GM18907 (cell line): ENCODE data around the gene CSMD2.
"Not testable (repeated sequence)": the region's sequence is repeated elsewhere in the genome, so short reads cannot be mapped to it uniquely, and the experiment has no call there.

Source experiments
- ATAC-seq: cut with Tn5 transposase; IDR thresholded peaks from one replicate; pipeline ENCODE4 v1.9.1; 2021; ENCODE audit warnings: mild to moderate bottlenecking, moderate library complexity; ENCODE audit not compliant: unreplicated experiment

Gene CSMD2

GRCh38 chr1:34164771-34165391 is at the start of gene CSMD2:
TSS of gene CSMD2 (minus strand) at chr1:34165230. CDS start at chr1:34165097, 133 bp downstream.
- ATAC-seq = no peak

GRCh38 chr1:34213956-34214355 is 48.9 kb upstream of the CSMD2 start:
- ATAC-seq = no peak

- no peak for ATAC-seq
These were observed 47.6 kb upstream of the CSMD2 start for GRCh38 chr1:34212673-34213072.

GRCh38 chr1:34199927-34200326 is 34.9 kb upstream of the CSMD2 start:
- ATAC-seq = no peak

GRCh38 chr1:34192621-34193020 is 27.6 kb upstream of the CSMD2 start:
- ATAC-seq = no peak

- ATAC-seq = no peak
These were observed 25.7 kb upstream of the CSMD2 start for GRCh38 chr1:34190692-34191091.

- ATAC-seq = no peak
These were observed 24.0 kb upstream of the CSMD2 start for GRCh38 chr1:34188985-34189384.

- ATAC-seq = no peak
These were observed 23.4 kb upstream of the CSMD2 start for GRCh38 chr1:34188418-34188817.

GRCh38 chr1:34186741-34187494 is 21.9 kb upstream of the CSMD2 start:
- ATAC-seq = no peak

- not testable (repeated sequence) for ATAC-seq
These were observed 18.4 kb upstream of the CSMD2 start for GRCh38 chr1:34183381-34183780.

GRCh38 chr1:34178072-34178471 is 13.0 kb upstream of the CSMD2 start:
- no peak for ATAC-seq

- ATAC-seq = no peak
These were observed 12.0 kb upstream of the CSMD2 start, which contains the start of gene C1orf94 for GRCh38 chr1:34176830-34177603. TSS of gene C1orf94 (plus strand) at chr1:34176907. CDS start at chr1:34177790, 883 bp downstream.

- no peak for ATAC-seq
These were observed 10.7 kb upstream of the CSMD2 start for GRCh38 chr1:34175744-34176143.

- no peak for ATAC-seq
These were observed 2.4 kb upstream of the CSMD2 start for GRCh38 chr1:34167389-34167788.

GRCh38 chr1:34166625-34167361 is 1.8 kb upstream of the CSMD2 start:
- ATAC-seq = no peak

GRCh38 chr1:34166191-34166624 is 1.2 kb upstream of the CSMD2 start:
- ATAC-seq = no peak

- no peak for ATAC-seq
These were observed 442 bp upstream of the CSMD2 start for GRCh38 chr1:34165422-34165921.

- no peak for ATAC-seq
These were observed 968 bp downstream of the CSMD2 start for GRCh38 chr1:34163792-34164731.
